Vagina (tissue), 2 donors: Measurements from ENCODE around the gene TSC2.

Source experiments
- POLR2A ChIP-seq, 2 donors: fragments of 450-650 bp; IDR thresholded peaks; one replicate each; pipeline ENCODE4 v1.6.1; 2017; ENCODE audit warnings: antibody characterized with exemption in 2 of 2, mild to moderate bottlenecking in 2 of 2, moderate library complexity in 2 of 2
- POLR2AphosphoS5 ChIP-seq, 2 donors: sonication (generic); formaldehyde crosslinking; IDR thresholded peaks; one replicate each; pipeline ENCODE4 v1.9.0; 2017; ENCODE audit warnings: antibody characterized with exemption in 2 of 2, mild to moderate bottlenecking in 2 of 2, low read depth in 1 of 2; ENCODE audit not compliant: insufficient read depth in 1 of 2
- TF ChIP-seq, protein P1 (sequence below), 3 experiments: fragments of 450-650 bp in 2 of 3; fragments of 200-600 bp in 1 of 3; sonication (generic) in 1 of 3; IDR thresholded peaks; one replicate each; pipeline ENCODE4 v1.5.1; 2017 to 2019; ENCODE audit warnings: antibody characterized with exemption in 3 of 3, mild to moderate bottlenecking in 2 of 3, moderate library complexity in 2 of 3

DNA sequence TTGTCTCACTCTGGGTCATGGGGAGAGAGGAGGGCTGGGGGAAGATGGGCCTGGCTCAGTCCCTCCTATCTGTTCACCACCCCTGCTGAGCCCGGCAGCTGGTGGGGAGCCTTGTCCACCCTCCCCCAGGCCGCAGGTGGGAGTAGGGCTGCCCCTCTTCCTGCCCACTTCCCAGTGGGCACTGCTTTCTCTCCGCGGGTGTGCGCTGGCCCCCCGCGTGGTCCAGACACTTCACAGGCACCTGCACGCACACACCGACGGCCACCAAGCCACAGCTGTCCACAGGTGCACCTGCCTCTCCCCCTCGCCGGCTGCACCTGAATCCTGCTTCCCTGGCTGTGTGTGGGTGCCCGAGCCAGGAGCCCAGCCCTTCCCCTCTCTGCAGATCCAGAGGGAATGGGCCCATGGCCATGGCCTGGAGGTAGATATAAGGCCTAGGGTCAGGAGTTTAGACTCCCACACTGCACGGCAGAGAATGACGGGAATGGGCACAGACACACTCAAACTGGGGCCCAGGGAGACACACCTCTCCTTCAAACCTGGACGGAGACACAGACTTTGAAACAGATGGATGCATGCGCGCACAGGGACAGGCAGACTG is 19.1 kb upstream of the TSC2 start:
- TF ChIP-seq POLR2AphosphoS5 (IDR thresholded peaks at IDR 0.05; ENCODE audit: insufficient read depth in 1 of 2, low read depth in 1 of 2) (no peak), POLR2A (IDR thresholded peaks at IDR 0.05) (no peak)
- TF ChIP-seq, protein P1, sequence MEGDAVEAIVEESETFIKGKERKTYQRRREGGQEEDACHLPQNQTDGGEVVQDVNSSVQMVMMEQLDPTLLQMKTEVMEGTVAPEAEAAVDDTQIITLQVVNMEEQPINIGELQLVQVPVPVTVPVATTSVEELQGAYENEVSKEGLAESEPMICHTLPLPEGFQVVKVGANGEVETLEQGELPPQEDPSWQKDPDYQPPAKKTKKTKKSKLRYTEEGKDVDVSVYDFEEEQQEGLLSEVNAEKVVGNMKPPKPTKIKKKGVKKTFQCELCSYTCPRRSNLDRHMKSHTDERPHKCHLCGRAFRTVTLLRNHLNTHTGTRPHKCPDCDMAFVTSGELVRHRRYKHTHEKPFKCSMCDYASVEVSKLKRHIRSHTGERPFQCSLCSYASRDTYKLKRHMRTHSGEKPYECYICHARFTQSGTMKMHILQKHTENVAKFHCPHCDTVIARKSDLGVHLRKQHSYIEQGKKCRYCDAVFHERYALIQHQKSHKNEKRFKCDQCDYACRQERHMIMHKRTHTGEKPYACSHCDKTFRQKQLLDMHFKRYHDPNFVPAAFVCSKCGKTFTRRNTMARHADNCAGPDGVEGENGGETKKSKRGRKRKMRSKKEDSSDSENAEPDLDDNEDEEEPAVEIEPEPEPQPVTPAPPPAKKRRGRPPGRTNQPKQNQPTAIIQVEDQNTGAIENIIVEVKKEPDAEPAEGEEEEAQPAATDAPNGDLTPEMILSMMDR (IDR thresholded peaks at IDR 0.05): no peak
